ENCODE data around the gene DCBLD1. TPM values are rescaled to one million over a fixed set of nuclear protein-coding genes. Genes with fewer than 3 reads are reported as not detected.
A peak's percentile ranks its signal among the peaks of the same experiment; 100 is the strongest.
"Not testable (repeated sequence)": the region's sequence is repeated elsewhere in the genome, so short reads cannot be mapped to it uniquely, and the experiment has no call there.

DCBLD1 gene
- 3.6 TPM for total RNA-seq

- no peaks in the 10 kb centered on the region for H3K9me3 ChIP-seq (ENCODE audit: low read depth, low read length)
- peak within 1 kb of the TSS; percentile 47 for H3K4me3 ChIP-seq (ENCODE audit: low read length)
- H3K27me3 ChIP-seq (ENCODE audit: insufficient read depth, low read length) = peaks cover 50% of the 10 kb centered on the region
- peaks cover 24% of the 10 kb centered on the region for H3K4me1 ChIP-seq (ENCODE audit: insufficient read depth, low read length)
Observed at GRCh38 chr6:117482240-117483003, at the start of gene DCBLD1. Gene DCBLD1 (plus strand): TSS chr6:117482674. CDS start chr6:117482782, 108 bp downstream.

- Histone ChIP-seq H3K4me3 (ENCODE audit: low read length) (no peak overlapping the region), H3K4me1 (ENCODE audit: insufficient read depth, low read length) (no peaks in the 10 kb centered on the region), H3K27me3 (ENCODE audit: insufficient read depth, low read length) (peaks cover 24% of the 10 kb centered on the region), H3K9me3 (ENCODE audit: low read depth, low read length) (no peaks in the 10 kb centered on the region)
Observed at GRCh38 chr6:117440706-117441525, 41.6 kb upstream of the DCBLD1 start.

GRCh38 chr6:117441824-117442264 is 40.6 kb upstream of the DCBLD1 start:
- no peak overlapping the region for H3K4me3 ChIP-seq (ENCODE audit: low read length)
- H3K27me3 ChIP-seq (ENCODE audit: insufficient read depth, low read length) = peaks cover 23% of the 10 kb centered on the region
- no peaks in the 10 kb centered on the region for H3K9me3 ChIP-seq (ENCODE audit: low read depth, low read length)
- H3K4me1 ChIP-seq (ENCODE audit: insufficient read depth, low read length) = no peaks in the 10 kb centered on the region

- not testable (repeated sequence) for H3K4me3 ChIP-seq (ENCODE audit: low read length); H3K9me3 ChIP-seq (ENCODE audit: low read depth, low read length); H3K4me1 ChIP-seq (ENCODE audit: insufficient read depth, low read length)
- peaks cover 24% of the 10 kb centered on the region for H3K27me3 ChIP-seq (ENCODE audit: insufficient read depth, low read length)
Observed at GRCh38 chr6:117442313-117442712, 40.2 kb upstream of the DCBLD1 start.

GRCh38 chr6:117444600-117444999 is 37.9 kb upstream of the DCBLD1 start:
- Histone ChIP-seq H3K9me3 (ENCODE audit: low read depth, low read length) (no peaks in the 10 kb centered on the region), H3K4me1 (ENCODE audit: insufficient read depth, low read length) (no peaks in the 10 kb centered on the region), H3K4me3 (ENCODE audit: low read length) (no peak overlapping the region), H3K27me3 (ENCODE audit: insufficient read depth, low read length) (peaks cover 32% of the 10 kb centered on the region)

GRCh38 chr6:117446861-117447260 is 35.6 kb upstream of the DCBLD1 start:
- Histone ChIP-seq H3K4me3 (ENCODE audit: low read length) (no peak overlapping the region), H3K27me3 (ENCODE audit: insufficient read depth, low read length) (peaks cover 33% of the 10 kb centered on the region), H3K9me3 (ENCODE audit: low read depth, low read length) (no peaks in the 10 kb centered on the region), H3K4me1 (ENCODE audit: insufficient read depth, low read length) (no peaks in the 10 kb centered on the region)

GRCh38 chr6:117448011-117448410 is 34.5 kb upstream of the DCBLD1 start:
- Histone ChIP-seq H3K27me3 (ENCODE audit: insufficient read depth, low read length) (peaks cover 33% of the 10 kb centered on the region), H3K4me3 (ENCODE audit: low read length) (no peak overlapping the region), H3K9me3 (ENCODE audit: low read depth, low read length) (no peaks in the 10 kb centered on the region), H3K4me1 (ENCODE audit: insufficient read depth, low read length) (no peaks in the 10 kb centered on the region)

- no peak overlapping the region for H3K4me3 ChIP-seq (ENCODE audit: low read length)
- no peaks in the 10 kb centered on the region for H3K4me1 ChIP-seq (ENCODE audit: insufficient read depth, low read length)
- no peaks in the 10 kb centered on the region for H3K9me3 ChIP-seq (ENCODE audit: low read depth, low read length)
- peaks cover 24% of the 10 kb centered on the region for H3K27me3 ChIP-seq (ENCODE audit: insufficient read depth, low read length)
Observed at GRCh38 chr6:117448732-117449485, 33.6 kb upstream of the DCBLD1 start.

GRCh38 chr6:117449549-117450439 is 32.7 kb upstream of the DCBLD1 start:
- no peak overlapping the region for H3K4me3 ChIP-seq (ENCODE audit: low read length)
- H3K9me3 ChIP-seq (ENCODE audit: low read depth, low read length) = no peaks in the 10 kb centered on the region
- peaks cover 22% of the 10 kb centered on the region for H3K27me3 ChIP-seq (ENCODE audit: insufficient read depth, low read length)
- H3K4me1 ChIP-seq (ENCODE audit: insufficient read depth, low read length) = no peaks in the 10 kb centered on the region

GRCh38 chr6:117451671-117452070 is 30.8 kb upstream of the DCBLD1 start:
- H3K9me3 ChIP-seq (ENCODE audit: low read depth, low read length) = no peaks in the 10 kb centered on the region
- H3K4me1 ChIP-seq (ENCODE audit: insufficient read depth, low read length) = no peaks in the 10 kb centered on the region
- no peak overlapping the region for H3K4me3 ChIP-seq (ENCODE audit: low read length)
- peaks cover 18% of the 10 kb centered on the region for H3K27me3 ChIP-seq (ENCODE audit: insufficient read depth, low read length)

- Histone ChIP-seq H3K4me1 (ENCODE audit: insufficient read depth, low read length) (no peaks in the 10 kb centered on the region), H3K27me3 (ENCODE audit: insufficient read depth, low read length) (no peaks in the 10 kb centered on the region), H3K4me3 (ENCODE audit: low read length) (no peak overlapping the region), H3K9me3 (ENCODE audit: low read depth, low read length) (no peaks in the 10 kb centered on the region)
Observed at GRCh38 chr6:117456250-117456649, 26.2 kb upstream of the DCBLD1 start.

GRCh38 chr6:117456998-117457397 is 25.5 kb upstream of the DCBLD1 start:
- H3K4me3 ChIP-seq (ENCODE audit: low read length) = no peak overlapping the region
- no peaks in the 10 kb centered on the region for H3K27me3 ChIP-seq (ENCODE audit: insufficient read depth, low read length)
- no peaks in the 10 kb centered on the region for H3K4me1 ChIP-seq (ENCODE audit: insufficient read depth, low read length)
- no peaks in the 10 kb centered on the region for H3K9me3 ChIP-seq (ENCODE audit: low read depth, low read length)

GRCh38 chr6:117459204-117459944 is 23.1 kb upstream of the DCBLD1 start:
- Histone ChIP-seq H3K9me3 (ENCODE audit: low read depth, low read length) (no peaks in the 10 kb centered on the region), H3K4me3 (ENCODE audit: low read length) (no peak overlapping the region), H3K4me1 (ENCODE audit: insufficient read depth, low read length) (no peaks in the 10 kb centered on the region), H3K27me3 (ENCODE audit: insufficient read depth, low read length) (no peaks in the 10 kb centered on the region)
